OCI-LY3 (cell line): Measurements from ENCODE around the gene GMFB.

Experiments used
- H2AFZ ChIP-seq: fragments of 200-600, 300-600 bp; shearing (Covaris generic); 2 replicates; pipeline ENCODE4 v1.6.0; 2014; ENCODE audit warnings: antibody characterized with exemption, low read depth, low read length
- H3K27ac ChIP-seq: fragments of 200-600, 300-600 bp; sonication (generic); 2 replicates; pipeline ENCODE4 v1.5.1; 2014; ENCODE audit warnings: mild to moderate bottlenecking, low read length, moderate library complexity, mixed read lengths
- H3K27me3 ChIP-seq: fragments of 200-600, 300-600 bp; sonication (generic); 2 replicates; pipeline ENCODE4 v1.6.1; 2014; ENCODE audit warnings: low read depth, low read length, mixed read lengths
- H3K36me3 ChIP-seq: fragments of 200-600, 300-600 bp; sonication (generic); replicated peaks from 2 replicates; pipeline ENCODE3; 2014; ENCODE audit warnings: low read depth, low read length, mixed read lengths
- H3K4me1 ChIP-seq: fragments of 300-600, 200-600 bp; sonication (generic); 2 replicates; pipeline ENCODE4 v1.6.1; 2014; ENCODE audit warnings: low read length, mixed read lengths
- H3K4me2 ChIP-seq: fragments of 200-600, 300-600 bp; sonication (generic); 2 replicates; pipeline ENCODE4 v1.6.1; 2014; ENCODE audit warnings: low read length, mixed read lengths
- H3K4me3 ChIP-seq: fragments of 300-600, 200-600 bp; sonication (generic); 2 replicates; pipeline ENCODE4 v1.5.1; 2014; ENCODE audit warnings: antibody characterized with exemption, mild to moderate bottlenecking, low read length, moderate library complexity
- H3K79me2 ChIP-seq: fragments of 300-600, 200-600 bp; shearing (Covaris generic); 2 replicates; pipeline ENCODE4 v1.6.1; 2014; ENCODE audit warnings: mild to moderate bottlenecking, low read length, mixed read lengths
- H3K9ac ChIP-seq: fragments of 300-600, 200-600 bp; shearing (Covaris generic); 2 replicates; pipeline ENCODE4 v1.6.0; 2014; ENCODE audit warnings: mild to moderate bottlenecking, low read length, moderate library complexity
- H3K9me3 ChIP-seq: fragments of 200-600, 300-600 bp; shearing (Covaris generic); 2 replicates; pipeline ENCODE4 v1.6.1; 2014; ENCODE audit warnings: low read length, mixed read lengths; ENCODE audit not compliant: insufficient read depth
- H4K20me1 ChIP-seq: fragments of 200-600, 300-600 bp; sonication (generic); 2 replicates; pipeline ENCODE4 v1.6.1; 2016; ENCODE audit warnings: low read length, mixed read lengths; ENCODE audit not compliant: insufficient read depth
- CTCF ChIP-seq: fragments of 200-600, 300-600 bp; sonication (generic); IDR thresholded peaks from 2 replicates; pipeline ENCODE4 v1.5.1; 2014; ENCODE audit warnings: antibody characterized with exemption, low read length, low read depth
- EZH2phosphoT487 ChIP-seq: fragments of 200-600 bp; shearing (Covaris generic); IDR thresholded peaks from 2 replicates; pipeline ENCODE4 v1.6.1; 2018; ENCODE audit warnings: antibody characterized with exemption, mixed run types, low read depth

GMFB gene

GRCh38 chr14:54472315-54472714, 16.5 kb downstream of the GMFB start:
- no peak overlapping the region for H3K4me3 ChIP-seq
- no peak overlapping the region for H2AFZ ChIP-seq
- no peaks in the 10 kb centered on the region for H3K27me3 ChIP-seq
- no peaks in the 10 kb centered on the region for H3K79me2 ChIP-seq
- peaks cover 10% of the 10 kb centered on the region for H3K4me1 ChIP-seq
- H3K4me2 ChIP-seq: no peak overlapping the region
- TF ChIP-seq CTCF (no peak), EZH2phosphoT487 (no peak)
- 0 out of 2 replicates have a peak, but pooled peaks cover 4% of the 10 kb centered on the region for H3K9me3 ChIP-seq
- no peak overlapping the region for H3K27ac ChIP-seq
- H4K20me1 ChIP-seq: no peaks in the 10 kb centered on the region
- peaks cover 4% of the 10 kb centered on the region for H3K36me3 ChIP-seq
- H3K9ac ChIP-seq: no peak overlapping the region

GRCh38 chr14:54471641-54472040, 17.1 kb downstream of the GMFB start:
- H2AFZ ChIP-seq: no peak overlapping the region
- H3K4me3 ChIP-seq: no peak overlapping the region
- peaks cover 4% of the 10 kb centered on the region for H3K36me3 ChIP-seq
- H3K27me3 ChIP-seq: no peaks in the 10 kb centered on the region
- peaks cover 3% of the 10 kb centered on the region for H3K4me1 ChIP-seq
- H3K9ac ChIP-seq: no peak overlapping the region
- H3K27ac ChIP-seq: no peak overlapping the region
- no peaks in the 10 kb centered on the region for H4K20me1 ChIP-seq
- TF ChIP-seq CTCF: no peak
- TF ChIP-seq EZH2phosphoT487: no peak
- H3K4me2 ChIP-seq: no peak overlapping the region
- H3K79me2 ChIP-seq: no peaks in the 10 kb centered on the region
- 0 out of 2 replicates have a peak, but pooled peaks cover 4% of the 10 kb centered on the region for H3K9me3 ChIP-seq

GRCh38 chr14:54470701-54471100, 18.1 kb downstream of the GMFB start:
- no peak overlapping the region for H3K4me3 ChIP-seq
- 0 out of 2 replicates have a peak, but pooled peaks cover 4% of the 10 kb centered on the region for H3K9me3 ChIP-seq
- no peak overlapping the region for H3K4me2 ChIP-seq
- H3K27ac ChIP-seq: no peak overlapping the region
- no peaks in the 10 kb centered on the region for H4K20me1 ChIP-seq
- no peak for TF ChIP-seq EZH2phosphoT487
- TF ChIP-seq CTCF: no peak
- no peaks in the 10 kb centered on the region for H3K79me2 ChIP-seq
- peaks cover 4% of the 10 kb centered on the region for H3K36me3 ChIP-seq
- no peak overlapping the region for H3K9ac ChIP-seq
- no peaks in the 10 kb centered on the region for H3K4me1 ChIP-seq
- no peaks in the 10 kb centered on the region for H3K27me3 ChIP-seq
- no peak overlapping the region for H2AFZ ChIP-seq

GRCh38 chr14:54467280-54467679, 21.5 kb downstream of the GMFB start:
- H3K4me1 ChIP-seq: no peaks in the 10 kb centered on the region
- H3K27ac ChIP-seq: no peak overlapping the region
- H3K4me3 ChIP-seq: no peak overlapping the region
- TF ChIP-seq CTCF (no peak), EZH2phosphoT487 (no peak)
- no peaks in the 10 kb centered on the region for H3K36me3 ChIP-seq
- H3K9me3 ChIP-seq: 0 out of 2 replicates have a peak, but pooled peaks cover 4% of the 10 kb centered on the region
- H3K79me2 ChIP-seq: no peaks in the 10 kb centered on the region
- H3K9ac ChIP-seq: no peak overlapping the region
- no peak overlapping the region for H3K4me2 ChIP-seq
- H2AFZ ChIP-seq: no peak overlapping the region
- no peaks in the 10 kb centered on the region for H3K27me3 ChIP-seq
- no peaks in the 10 kb centered on the region for H4K20me1 ChIP-seq
